ENCODE measurements around the gene TLDC2. TPM values are rescaled to one million over a fixed set of nuclear protein-coding genes. Genes with fewer than 3 reads are reported as not detected.
"Not testable (repeated sequence)": the region's sequence is repeated elsewhere in the genome, so short reads cannot be mapped to it uniquely, and the experiment has no call there.

Gene TLDC2
- total RNA-seq (2014; rRNA removed; shearing (Covaris generic)) = not detected in 2 replicates
- polyA plus RNA-seq (2014; cell fraction: nucleus; rRNA removed) = not detected in 2 replicates

DNA sequence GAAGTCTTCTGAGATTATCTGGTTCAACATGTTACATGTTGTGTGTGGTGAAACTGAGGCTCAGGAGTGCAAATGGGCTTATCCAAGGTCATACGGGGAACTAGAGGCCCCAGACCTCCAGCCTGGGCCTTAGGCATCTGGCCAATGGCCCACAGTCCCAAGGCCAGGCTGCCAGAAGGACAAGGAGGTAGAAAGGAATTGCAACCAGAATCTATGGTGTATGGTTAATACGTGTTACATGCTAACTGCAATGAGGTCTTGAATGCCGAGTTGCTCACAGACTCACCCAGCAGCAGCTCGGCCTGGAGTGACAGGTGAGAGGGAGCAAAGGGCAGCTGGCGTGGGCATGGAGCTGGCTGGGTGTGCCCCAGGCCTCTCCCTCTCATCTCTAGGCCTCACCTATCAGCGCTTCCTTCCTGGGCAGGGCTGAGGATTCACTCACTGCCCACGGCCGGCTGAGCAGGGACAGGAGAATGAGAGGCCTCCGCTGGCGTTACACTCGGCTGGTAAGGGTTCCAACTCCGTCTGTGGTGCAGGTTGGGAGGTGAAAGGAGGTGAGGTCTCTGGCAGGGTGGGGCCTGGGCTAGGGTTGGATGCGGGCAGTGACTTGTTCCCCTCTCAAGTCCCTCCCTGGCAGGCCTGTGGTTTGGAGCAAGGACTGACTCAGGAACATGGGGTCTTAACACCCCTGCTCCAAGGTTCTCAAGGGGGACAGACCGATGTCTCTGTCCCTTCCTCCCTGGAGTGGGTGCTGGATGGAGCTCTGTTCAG lies at the start of gene TLDC2:
Gene TLDC2 (plus strand): TSS at position 437 of the 771 bp plus-strand sequence. CDS start 37 bp downstream, at position 474.
- DNase-seq (ENCODE audit: extremely low read depth, low read depth) = no peak

DNA sequence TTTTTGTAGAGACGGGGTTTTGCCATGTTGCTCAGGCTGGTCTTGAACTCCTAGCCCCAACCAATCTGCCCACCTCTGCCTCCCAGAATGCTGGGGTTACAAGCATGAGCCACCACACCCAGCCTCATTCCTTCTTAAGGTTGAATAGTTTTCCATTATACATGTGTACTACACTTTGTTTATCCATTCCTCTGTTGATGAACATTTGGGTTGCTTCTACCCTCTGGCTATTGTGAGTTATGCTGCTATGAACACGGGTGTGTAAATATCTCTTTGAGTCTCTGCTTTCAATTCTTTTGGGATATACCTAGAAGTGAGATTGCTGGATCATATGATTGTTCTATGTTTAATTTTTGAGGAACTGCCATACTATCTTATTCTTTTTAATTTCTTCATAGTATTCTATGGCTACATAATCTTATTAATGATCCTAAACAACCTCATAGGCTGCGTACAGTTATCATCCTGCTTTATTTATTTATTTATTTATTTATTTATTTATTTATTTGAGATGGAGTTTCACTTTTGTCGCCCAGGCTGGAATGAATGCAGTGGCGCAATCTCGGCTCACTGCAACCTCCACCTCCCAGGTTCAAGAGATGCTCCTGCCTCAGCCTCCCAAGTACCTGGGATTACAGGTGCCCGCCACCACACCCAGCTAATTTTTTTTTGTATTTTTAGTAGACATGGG lies 49.2 kb upstream of the TLDC2 start:
- no peak for DNase-seq (ENCODE audit: extremely low read depth, low read depth)

DNA sequence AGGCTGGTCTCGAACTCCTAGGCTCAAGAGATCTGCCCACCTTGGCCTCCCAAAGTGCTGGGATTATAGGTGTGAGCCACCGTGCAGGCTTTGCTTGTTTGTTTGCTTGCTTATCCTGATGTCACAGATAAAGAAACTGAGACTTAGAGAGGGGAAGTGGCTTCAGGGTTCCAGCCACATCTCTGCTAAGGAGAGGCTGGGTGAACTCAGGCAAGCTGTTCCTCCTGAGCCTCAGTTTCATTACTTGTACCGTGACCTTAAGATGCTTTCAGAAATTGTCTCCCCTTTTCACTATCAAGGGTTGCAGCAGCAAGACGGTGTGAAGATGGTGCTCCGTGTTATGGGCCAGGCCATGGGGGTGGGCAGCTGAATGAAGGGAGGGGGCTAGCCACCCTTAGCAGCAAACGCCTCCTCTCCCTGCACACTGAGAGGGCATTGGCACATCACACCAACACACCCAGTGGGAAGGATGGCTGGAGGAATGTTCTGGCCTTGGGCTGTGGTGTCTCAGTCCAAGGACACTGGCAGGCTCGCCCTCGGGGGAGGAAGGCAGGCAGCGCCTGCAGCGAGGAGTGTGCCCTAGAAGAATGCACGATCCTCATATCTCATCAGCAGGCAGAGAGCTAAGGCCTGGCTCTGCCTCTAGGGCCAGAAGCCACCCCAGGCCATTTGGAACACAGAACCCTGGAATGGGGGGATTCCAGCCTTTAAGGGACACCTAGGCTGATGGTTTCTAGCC lies 48.2 kb upstream of the TLDC2 start:
- no peak for DNase-seq (ENCODE audit: extremely low read depth, low read depth)

DNA sequence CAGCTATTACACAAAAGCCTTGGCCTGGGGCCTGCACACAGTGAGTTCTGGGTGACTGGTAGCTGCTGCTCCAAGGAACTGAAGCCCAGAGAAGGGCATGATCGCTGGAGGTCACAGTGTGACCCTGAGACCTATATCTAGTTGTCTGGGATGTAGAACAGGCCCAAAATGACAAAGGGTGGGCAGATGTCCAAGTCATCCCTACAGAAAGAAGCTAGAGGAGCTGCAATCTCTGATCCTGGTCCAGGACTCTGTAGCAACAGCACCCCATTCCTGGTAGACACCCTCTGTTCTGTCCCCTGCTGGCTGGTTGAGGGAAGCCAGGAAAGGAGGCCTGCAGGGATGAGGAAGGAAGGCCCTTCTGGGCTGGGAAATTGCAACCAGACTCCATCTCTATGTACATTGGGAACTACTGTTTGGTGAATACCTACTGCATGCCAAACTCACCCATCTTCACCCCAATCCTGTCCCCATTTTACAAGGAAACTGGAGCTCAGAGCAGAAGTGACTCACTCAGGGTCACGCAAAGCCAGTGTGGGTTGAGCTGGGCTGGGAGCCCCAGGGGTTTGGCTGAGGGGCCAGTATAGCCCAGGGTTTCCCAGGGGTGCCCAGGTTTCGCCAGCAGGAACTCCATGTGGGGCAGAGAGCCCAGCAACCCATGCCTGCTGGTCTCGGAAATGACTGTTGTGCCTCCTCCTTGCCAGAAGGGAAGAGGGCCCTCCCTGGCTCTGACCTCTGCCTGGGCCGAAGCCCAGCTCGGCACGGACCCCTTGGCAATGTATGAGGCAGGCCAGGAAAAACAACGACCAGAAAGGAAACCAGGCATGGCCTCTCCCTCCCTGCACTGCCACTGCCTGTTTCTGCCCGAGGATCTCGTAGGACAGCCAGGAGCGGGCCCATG lies 44.9 kb upstream of the TLDC2 start:
- DNase-seq (ENCODE audit: extremely low read depth, low read depth) = no peak

DNA sequence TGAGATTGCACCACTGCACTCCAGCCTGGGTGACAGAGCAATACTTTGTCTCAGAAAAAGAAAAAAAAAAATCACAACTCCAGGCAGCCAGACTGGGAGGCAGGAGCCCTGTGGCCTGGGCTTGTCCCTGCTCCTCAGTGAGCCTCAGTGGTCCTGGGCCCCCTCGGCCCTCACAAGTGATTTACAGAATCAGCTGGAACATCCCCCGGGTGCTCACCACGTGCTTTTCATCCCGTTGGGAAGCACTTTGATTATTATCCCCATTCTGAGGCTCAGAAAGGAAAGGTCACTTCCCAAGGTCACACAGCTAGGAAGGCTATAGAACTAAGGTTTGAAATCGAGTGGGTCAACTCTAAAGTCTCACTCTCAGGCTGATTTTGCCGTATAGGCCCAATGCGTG lies 43.1 kb upstream of the TLDC2 start:
- no peak for DNase-seq (ENCODE audit: extremely low read depth, low read depth)

DNA sequence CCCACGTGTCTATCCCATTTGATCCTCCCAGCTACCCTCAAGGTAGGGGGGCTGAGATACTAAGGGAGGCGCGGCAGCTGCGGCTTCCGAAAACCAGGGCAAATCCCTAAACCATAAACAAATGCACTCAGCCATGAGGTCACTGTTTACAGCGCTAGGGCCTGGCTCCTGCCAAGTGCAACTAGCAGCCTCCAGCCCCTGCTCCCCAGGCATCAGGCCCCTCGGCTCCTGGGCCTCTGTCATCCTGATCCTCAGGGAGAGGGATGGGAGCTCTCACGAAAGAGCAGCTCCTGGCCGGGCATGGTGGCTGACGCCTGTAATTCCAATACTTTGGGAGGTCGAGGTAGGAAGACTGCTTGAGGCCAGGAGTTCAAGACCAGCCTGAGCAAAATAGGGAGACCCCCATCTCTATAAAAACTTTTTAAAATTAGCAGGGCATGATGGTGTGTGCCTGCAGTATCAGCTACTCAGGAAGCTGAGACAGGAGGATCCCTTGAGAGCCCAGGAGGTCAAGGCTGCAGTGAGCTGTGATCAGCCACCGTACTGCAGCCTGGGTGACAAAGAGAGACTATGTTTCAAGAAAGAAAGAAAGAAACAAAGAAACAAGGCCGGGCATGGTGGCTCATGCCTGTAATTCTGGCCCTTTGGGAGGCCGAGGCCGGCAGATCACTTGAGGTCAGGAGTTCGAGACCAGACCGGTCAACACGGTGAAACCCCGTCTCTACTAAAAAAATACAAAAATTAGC lies 42.5 kb upstream of the TLDC2 start:
- no peak for DNase-seq (ENCODE audit: extremely low read depth, low read depth)

DNA sequence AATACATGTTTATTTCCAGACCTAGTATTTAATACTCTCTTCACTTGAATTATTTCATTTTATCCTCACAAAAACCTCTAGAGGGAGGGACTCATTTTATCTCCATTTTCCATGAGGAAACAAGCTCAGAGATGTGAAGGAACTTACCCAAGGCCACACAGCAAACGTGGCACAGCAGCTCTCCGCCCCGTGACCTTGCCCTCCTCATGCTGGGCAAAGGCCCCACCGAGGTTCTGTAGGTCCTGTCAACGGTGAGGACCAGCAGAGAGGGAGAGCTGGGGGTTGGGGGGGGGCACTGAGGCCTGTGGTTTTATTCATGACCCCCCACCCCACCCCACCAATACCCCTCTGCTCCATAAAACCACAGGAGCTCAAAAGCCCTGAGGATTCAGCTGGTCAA lies 40.9 kb upstream of the TLDC2 start:
- no peak for DNase-seq (ENCODE audit: extremely low read depth, low read depth)

DNA sequence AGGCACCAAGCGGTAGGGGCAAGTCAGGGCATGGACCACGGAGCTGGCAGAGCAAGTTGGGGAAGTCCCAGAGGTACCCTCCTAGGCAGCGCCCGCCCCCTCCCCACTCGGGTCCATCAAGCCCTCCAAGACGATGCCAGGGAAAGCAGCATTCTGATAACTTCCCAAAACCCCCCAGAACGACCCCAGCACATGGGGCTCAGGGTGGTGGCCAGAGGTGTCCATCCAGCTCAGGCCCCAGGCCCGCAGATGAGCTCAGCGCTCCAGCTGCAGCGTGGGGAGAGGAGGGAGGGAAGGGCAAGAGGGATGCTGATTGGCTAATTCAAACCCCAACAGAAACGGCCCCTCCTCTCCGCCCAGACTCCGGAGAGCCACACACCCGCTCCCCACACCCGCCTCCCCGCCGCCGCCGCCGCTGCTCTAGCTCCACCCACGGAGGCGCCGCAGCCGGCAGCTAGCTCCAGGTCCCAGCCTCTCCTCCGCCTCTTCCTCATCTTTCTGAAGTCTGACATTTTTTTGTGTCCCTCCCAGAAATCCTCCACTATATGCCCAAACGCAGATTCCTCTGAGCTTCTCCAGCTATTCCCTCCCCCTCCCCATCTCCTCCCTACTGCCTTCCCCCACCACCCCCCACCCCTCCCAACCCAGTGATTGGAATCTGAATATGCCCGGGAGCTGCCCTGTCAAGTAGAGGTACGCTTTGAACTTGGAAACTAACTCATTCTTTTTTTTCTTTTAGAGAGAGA lies 40.3 kb upstream of the TLDC2 start:
- DNase-seq (ENCODE audit: extremely low read depth, low read depth) = peak; percentile 90

DNA sequence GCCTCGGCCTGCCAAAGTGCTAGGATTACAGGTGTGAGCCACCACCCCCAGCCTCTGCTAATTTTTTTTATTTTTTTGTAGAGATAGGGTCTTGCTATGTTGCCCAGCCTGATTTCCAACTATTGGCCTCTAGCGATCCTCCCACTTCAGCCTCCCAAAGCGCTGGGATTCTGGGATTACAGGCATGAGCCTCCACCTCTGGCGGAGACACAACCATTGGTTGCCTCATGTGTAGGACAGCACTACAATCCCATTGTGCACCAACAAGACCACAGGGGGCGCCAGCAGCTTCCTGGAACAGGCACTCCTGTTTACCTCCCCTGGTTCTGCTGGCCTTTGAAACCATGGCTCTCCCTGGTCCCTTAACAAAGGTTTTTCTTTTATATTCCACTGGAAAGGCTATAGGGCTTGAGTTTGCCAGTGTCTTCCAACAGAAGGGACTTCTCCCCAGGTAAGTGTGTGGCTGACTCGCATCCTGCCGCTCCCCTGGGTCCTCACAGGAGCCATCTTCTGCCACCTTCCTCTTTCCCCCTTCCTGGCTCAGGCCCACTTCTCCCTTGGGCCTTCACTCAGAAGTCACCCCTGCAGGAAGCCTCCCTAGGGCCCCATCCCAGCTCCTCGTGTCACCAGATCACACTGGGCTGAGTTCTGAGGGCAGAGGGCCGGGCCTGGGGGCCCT lies 39.2 kb upstream of the TLDC2 start:
- peak; percentile 66 for DNase-seq (ENCODE audit: extremely low read depth, low read depth)

DNA sequence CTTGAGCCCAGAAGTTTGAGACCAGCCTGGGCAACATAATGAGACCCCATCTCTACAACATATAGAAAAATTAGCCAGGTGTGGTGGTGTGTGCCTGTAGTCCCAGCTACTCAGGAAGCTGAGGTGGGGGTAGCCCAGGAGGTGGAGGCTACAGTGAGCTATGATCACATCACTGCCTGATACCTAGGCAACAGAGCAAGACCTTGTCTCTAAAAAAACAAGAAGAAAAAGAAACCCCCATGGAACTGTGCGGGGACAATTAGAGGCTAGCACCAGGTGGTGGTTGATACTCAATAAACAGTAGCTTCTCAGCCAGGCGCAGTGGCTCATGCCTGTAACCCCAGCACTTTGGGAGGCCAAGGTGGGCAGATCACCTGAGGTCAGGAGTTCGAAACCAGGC lies 37.6 kb upstream of the TLDC2 start:
- not testable (repeated sequence) for DNase-seq (ENCODE audit: extremely low read depth, low read depth)

DNA sequence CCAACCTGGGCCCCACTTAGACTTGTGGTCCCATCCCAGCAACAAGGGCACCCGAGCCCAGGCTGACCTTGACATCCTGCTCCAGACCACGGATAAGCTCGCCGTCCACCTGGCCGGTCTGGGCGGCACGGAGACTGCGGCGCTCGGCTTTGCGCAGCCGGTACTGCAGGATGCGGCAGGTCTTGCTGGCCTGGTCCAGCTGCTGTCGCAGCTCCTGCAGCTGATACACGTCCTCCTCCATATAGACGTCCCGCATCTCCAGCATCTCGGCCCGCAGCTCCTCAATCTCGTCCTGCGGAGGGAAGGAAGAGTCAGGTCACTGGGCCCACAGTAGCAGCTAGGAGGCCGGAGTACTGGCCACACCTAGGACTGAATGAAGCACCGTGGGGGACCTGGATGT lies 36.8 kb upstream of the TLDC2 start:
- DNase-seq (ENCODE audit: extremely low read depth, low read depth) = no peak

DNA sequence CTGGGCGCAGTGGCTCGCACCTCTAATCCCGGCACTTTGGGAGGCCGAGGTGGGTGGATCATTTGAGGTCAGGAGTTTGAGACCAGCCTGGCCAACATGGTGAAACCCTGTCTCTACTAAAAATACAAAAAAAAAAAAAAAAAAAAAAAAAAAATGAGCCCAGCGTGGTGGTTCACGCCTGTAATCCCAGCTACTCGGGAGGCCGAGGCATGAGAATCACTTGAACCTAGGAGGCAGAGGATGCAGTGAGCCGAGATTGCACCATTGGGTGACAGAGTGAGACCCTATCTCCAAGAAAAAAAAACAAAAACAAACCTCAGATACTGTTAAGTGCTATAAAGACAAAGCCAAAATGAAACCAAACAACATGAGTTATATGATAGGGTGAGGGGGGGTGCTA lies 34.9 kb upstream of the TLDC2 start:
- not testable (repeated sequence) for DNase-seq (ENCODE audit: extremely low read depth, low read depth)

DNA sequence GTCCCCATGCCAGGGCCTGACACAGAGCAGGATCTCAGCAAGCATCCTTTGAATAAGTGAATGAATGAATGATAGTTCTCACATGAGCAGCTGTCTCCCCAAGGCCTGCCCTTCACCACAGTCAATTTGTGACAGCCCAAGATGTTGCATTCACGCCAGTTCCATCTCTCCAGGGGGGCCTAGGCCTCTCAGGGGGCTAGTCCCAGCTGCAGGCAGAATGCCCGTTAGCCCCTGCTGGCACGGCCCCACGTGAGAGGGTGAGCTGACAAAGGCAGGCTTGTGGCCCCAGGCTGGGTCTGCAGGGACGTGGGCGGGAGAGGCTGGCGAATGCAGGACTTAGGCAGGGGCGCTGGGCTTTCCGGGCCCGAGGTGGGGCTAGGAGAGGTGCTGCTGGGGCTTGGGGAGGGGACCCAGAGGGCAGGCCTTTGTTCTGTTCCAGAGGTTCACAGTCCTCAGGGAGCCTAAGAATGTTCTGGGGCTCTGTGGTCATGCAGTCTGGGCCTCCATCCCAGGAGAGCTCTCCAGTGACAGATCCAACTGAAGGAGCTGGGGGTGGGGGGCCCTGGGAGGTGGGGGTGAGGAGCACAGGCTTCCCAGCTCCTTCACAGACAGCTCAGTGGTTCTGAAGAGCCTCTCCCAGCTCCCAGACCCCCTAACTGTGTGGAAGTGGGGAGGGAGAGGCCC lies 30.5 kb upstream of the TLDC2 start:
- no peak for DNase-seq (ENCODE audit: extremely low read depth, low read depth)

DNA sequence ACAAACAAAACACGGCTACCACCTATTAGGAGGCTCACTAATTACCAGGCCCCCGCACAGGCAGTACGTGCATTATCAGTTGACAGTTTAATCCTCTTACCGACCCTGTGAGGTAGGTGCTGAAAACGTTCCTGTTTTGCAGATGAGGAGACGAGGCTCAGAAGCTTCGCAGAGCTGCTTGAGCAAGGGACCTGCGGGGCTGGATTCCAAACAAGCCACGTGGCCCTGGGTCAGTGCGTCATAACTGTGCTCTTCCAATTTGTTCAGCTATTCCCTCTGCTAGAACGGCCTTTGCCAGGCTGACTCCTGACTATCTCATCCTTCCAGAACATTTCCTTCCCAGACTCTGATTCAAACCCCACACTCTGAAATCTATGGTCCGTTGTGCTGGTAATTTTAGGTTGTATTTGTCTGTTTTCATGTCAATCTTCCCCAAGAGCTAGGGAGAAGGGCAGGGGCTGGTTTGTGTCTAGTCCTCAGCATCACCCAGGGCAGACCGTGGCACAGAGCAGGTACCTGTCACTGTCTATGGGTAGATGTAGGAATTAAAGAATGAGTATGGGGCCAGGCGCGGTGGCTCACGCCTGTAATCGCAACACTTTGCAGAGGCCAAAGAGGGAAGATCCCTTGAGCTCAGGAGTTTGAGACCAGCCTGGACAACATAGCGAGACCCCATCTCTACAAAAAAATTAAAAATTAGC lies 28.8 kb upstream of the TLDC2 start:
- DNase-seq (ENCODE audit: extremely low read depth, low read depth) = no peak

DNA sequence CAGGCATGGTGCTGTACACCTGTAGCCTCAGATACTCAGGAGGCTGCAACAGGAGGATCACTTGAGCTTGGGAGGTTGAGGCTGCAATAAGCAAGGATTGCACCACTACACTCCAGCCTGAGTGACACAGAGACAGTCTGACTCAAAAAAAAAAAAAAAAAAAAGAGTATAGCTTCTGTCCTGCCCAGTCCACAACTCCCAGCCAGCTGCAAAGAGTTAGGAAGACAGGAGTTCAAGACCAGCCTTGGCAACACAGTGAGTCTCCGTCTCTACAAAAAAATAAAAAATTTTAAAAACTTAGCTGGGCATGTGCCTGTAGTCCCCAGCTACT lies 28.3 kb upstream of the TLDC2 start:
- no peak for DNase-seq (ENCODE audit: extremely low read depth, low read depth)

DNA sequence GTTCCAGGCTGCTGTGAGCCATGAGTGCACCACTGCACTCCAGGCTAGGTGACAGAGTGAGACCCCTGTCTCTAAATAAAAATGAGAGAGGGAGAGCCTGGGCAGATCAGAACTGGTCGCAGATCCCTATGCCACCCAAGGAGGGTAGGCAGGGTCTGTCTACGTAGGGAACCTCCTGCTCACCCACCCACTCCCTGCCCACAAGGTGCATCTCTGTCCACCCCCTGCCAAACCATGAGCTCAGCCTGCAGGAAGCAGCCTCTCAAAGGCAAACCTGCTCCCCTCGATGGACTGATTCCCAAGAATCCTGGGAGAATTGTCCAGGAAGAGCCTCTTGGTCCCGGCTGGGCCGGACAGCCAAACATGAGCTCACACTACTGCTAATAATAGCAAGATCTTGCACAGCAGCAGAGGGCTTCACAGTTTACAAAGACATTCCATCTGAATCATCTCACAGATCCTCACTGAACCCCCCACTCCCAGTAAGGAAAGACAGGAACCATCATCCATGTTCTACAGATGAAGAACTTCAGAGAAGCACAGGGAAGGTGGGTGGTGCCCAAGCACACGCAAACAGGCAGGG lies 27.8 kb upstream of the TLDC2 start:
- peak; percentile 55 for DNase-seq (ENCODE audit: extremely low read depth, low read depth)

DNA sequence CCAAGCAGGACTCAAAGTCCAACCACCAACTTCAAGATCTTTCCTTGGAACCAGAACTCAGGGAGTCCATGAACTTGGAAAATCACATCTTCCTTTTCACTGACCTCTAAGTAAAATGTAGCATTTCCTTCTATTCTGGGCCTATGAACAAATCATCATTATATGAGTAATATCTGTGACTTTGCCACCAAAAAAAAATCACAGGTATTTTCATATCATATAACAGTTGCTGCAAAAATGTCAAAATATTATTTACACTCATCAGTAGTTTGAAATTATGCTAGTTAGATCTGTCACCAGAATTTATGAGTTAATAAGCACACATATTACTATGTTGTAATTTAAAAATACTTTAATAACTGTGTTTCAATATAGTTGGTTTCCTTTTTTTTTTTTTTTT lies 27.3 kb upstream of the TLDC2 start:
- DNase-seq (ENCODE audit: extremely low read depth, low read depth) = no peak

Data from NCI-H460 (cell line).